GM12872 (cell line): ENCODE data around the gene TTBK2.

Experiments used
- CTCF ChIP-seq: IDR thresholded peaks from 3 replicates; pipeline ENCODE4 v1.5.1; 2011; ENCODE audit warnings: low read depth, mild to moderate bottlenecking, low read length, moderate library complexity; ENCODE audit not compliant: insufficient read depth

Gene TTBK2

GRCh38 chr15:42918047-42918446 is 2.5 kb downstream of the TTBK2 start:
- TF ChIP-seq CTCF, result no peak

GRCh38 chr15:42915654-42916315 is 4.8 kb downstream of the TTBK2 start:
- no peak for TF ChIP-seq CTCF

GRCh38 chr15:42914728-42915497 is 5.7 kb downstream of the TTBK2 start:
- no peak for TF ChIP-seq CTCF

- TF ChIP-seq CTCF, result no peak
These were observed 9.5 kb downstream of the TTBK2 start for GRCh38 chr15:42911058-42911592.

- no peak for TF ChIP-seq CTCF
These were observed 12.0 kb downstream of the TTBK2 start for GRCh38 chr15:42908538-42908937.

GRCh38 chr15:42903388-42904324 is 16.9 kb downstream of the TTBK2 start:
- no peak for TF ChIP-seq CTCF

GRCh38 chr15:42891569-42891968 is 29.0 kb downstream of the TTBK2 start:
- no peak for TF ChIP-seq CTCF
